ENCODE data around the gene MAB21L3.

Gene MAB21L3

GRCh38 chr1:116165572-116165971, 54.4 kb downstream of the MAB21L3 start:
- Histone ChIP-seq H3K4me1 (ENCODE audit: control insufficient read depth, insufficient read depth, low read length, poor library complexity, severe bottlenecking) (no peaks in the 10 kb centered on the region), H3K27ac (ENCODE audit: low read depth, low read length, severe bottlenecking) (no peak overlapping the region), H3K36me3 (ENCODE audit: control insufficient read depth, insufficient read depth, low read length) (no peaks in the 10 kb centered on the region), H3K9me3 (ENCODE audit: control insufficient read depth, low read length) (no peaks in the 10 kb centered on the region), H3K4me3 (ENCODE audit: extremely low read depth, insufficient read depth, low read length, poor library complexity, severe bottlenecking) (no peak overlapping the region)
- WGBS, 2 experiments (ENCODE audit: insufficient coverage in 2 of 2), result 88 to 96% methylated on average over 6 to 9 of the region's 9 CpGs

- Histone ChIP-seq H3K36me3 (ENCODE audit: control insufficient read depth, insufficient read depth, low read length) (no peaks in the 10 kb centered on the region), H3K27ac (ENCODE audit: low read depth, low read length, severe bottlenecking) (no peak overlapping the region), H3K9me3 (ENCODE audit: control insufficient read depth, low read length) (no peaks in the 10 kb centered on the region), H3K4me1 (ENCODE audit: control insufficient read depth, insufficient read depth, low read length, poor library complexity, severe bottlenecking) (no peaks in the 10 kb centered on the region), H3K4me3 (ENCODE audit: extremely low read depth, insufficient read depth, low read length, poor library complexity, severe bottlenecking) (no peak overlapping the region)
- 83 to 94% methylated on average over 5 to 6 of the region's 6 CpGs for WGBS, 2 experiments (ENCODE audit: insufficient coverage in 2 of 2)
These were observed 54.9 kb downstream of the MAB21L3 start for GRCh38 chr1:116166011-116166571.

GRCh38 chr1:116166655-116167054, 55.5 kb downstream of the MAB21L3 start:
- no peaks in the 10 kb centered on the region for H3K9me3 ChIP-seq (ENCODE audit: control insufficient read depth, low read length)
- H3K4me3 ChIP-seq (ENCODE audit: extremely low read depth, insufficient read depth, low read length, poor library complexity, severe bottlenecking), result no peak overlapping the region
- no peaks in the 10 kb centered on the region for H3K4me1 ChIP-seq (ENCODE audit: control insufficient read depth, insufficient read depth, low read length, poor library complexity, severe bottlenecking)
- no peak overlapping the region for H3K27ac ChIP-seq (ENCODE audit: low read depth, low read length, severe bottlenecking)
- WGBS, 2 experiments (ENCODE audit: insufficient coverage in 2 of 2), result 91 to 94% methylated on average over 3 to 4 of the region's 4 CpGs
- no peaks in the 10 kb centered on the region for H3K36me3 ChIP-seq (ENCODE audit: control insufficient read depth, insufficient read depth, low read length)

- Histone ChIP-seq H3K4me1 (ENCODE audit: control insufficient read depth, insufficient read depth, low read length, poor library complexity, severe bottlenecking) (no peaks in the 10 kb centered on the region), H3K36me3 (ENCODE audit: control insufficient read depth, insufficient read depth, low read length) (no peaks in the 10 kb centered on the region), H3K4me3 (ENCODE audit: extremely low read depth, insufficient read depth, low read length, poor library complexity, severe bottlenecking) (peak overlapping the region; percentile 43), H3K27ac (ENCODE audit: low read depth, low read length, severe bottlenecking) (no peak overlapping the region), H3K9me3 (ENCODE audit: control insufficient read depth, low read length) (no peaks in the 10 kb centered on the region)
- 29 to 30% methylated on average over 20 to 35 of the region's 35 CpGs for WGBS, 2 experiments (ENCODE audit: insufficient coverage in 2 of 2)
These were observed 56.6 kb downstream of the MAB21L3 start for GRCh38 chr1:116167625-116168276.

- Histone ChIP-seq H3K27ac (ENCODE audit: low read depth, low read length, severe bottlenecking) (no peak overlapping the region), H3K4me1 (ENCODE audit: control insufficient read depth, insufficient read depth, low read length, poor library complexity, severe bottlenecking) (no peaks in the 10 kb centered on the region), H3K9me3 (ENCODE audit: control insufficient read depth, low read length) (no peaks in the 10 kb centered on the region), H3K36me3 (ENCODE audit: control insufficient read depth, insufficient read depth, low read length) (no peaks in the 10 kb centered on the region), H3K4me3 (ENCODE audit: extremely low read depth, insufficient read depth, low read length, poor library complexity, severe bottlenecking) (peak overlapping the region; percentile 43)
- 13 to 17% methylated on average over 33 to 41 of the region's 42 CpGs for WGBS, 2 experiments (ENCODE audit: insufficient coverage in 2 of 2)
These were observed 57.3 kb downstream of the MAB21L3 start for GRCh38 chr1:116168277-116169032.

- H3K4me1 ChIP-seq (ENCODE audit: control insufficient read depth, insufficient read depth, low read length, poor library complexity, severe bottlenecking), result no peaks in the 10 kb centered on the region
- 84 to 95% methylated on average over 4 to 6 of the region's 7 CpGs for WGBS, 2 experiments (ENCODE audit: insufficient coverage in 2 of 2)
- no peaks in the 10 kb centered on the region for H3K36me3 ChIP-seq (ENCODE audit: control insufficient read depth, insufficient read depth, low read length)
- no peak overlapping the region for H3K4me3 ChIP-seq (ENCODE audit: extremely low read depth, insufficient read depth, low read length, poor library complexity, severe bottlenecking)
- H3K27ac ChIP-seq (ENCODE audit: low read depth, low read length, severe bottlenecking), result no peak overlapping the region
- no peaks in the 10 kb centered on the region for H3K9me3 ChIP-seq (ENCODE audit: control insufficient read depth, low read length)
These were observed 58.7 kb downstream of the MAB21L3 start for GRCh38 chr1:116169898-116170297.

- 100% methylated on average over 1 to 2 of the region's 6 CpGs for WGBS, 2 experiments (ENCODE audit: insufficient coverage in 2 of 2)
- no peaks in the 10 kb centered on the region for H3K36me3 ChIP-seq (ENCODE audit: control insufficient read depth, insufficient read depth, low read length)
- no peak overlapping the region for H3K4me3 ChIP-seq (ENCODE audit: extremely low read depth, insufficient read depth, low read length, poor library complexity, severe bottlenecking)
- no peak overlapping the region for H3K27ac ChIP-seq (ENCODE audit: low read depth, low read length, severe bottlenecking)
- no peaks in the 10 kb centered on the region for H3K9me3 ChIP-seq (ENCODE audit: control insufficient read depth, low read length)
- no peaks in the 10 kb centered on the region for H3K4me1 ChIP-seq (ENCODE audit: control insufficient read depth, insufficient read depth, low read length, poor library complexity, severe bottlenecking)
These were observed 59.8 kb downstream of the MAB21L3 start for GRCh38 chr1:116170721-116171589.

- Histone ChIP-seq H3K9me3 (ENCODE audit: control insufficient read depth, low read length) (no peaks in the 10 kb centered on the region), H3K4me1 (ENCODE audit: control insufficient read depth, insufficient read depth, low read length, poor library complexity, severe bottlenecking) (no peaks in the 10 kb centered on the region), H3K4me3 (ENCODE audit: extremely low read depth, insufficient read depth, low read length, poor library complexity, severe bottlenecking) (no peak overlapping the region), H3K27ac (ENCODE audit: low read depth, low read length, severe bottlenecking) (no peak overlapping the region), H3K36me3 (ENCODE audit: control insufficient read depth, insufficient read depth, low read length) (no peaks in the 10 kb centered on the region)
- no CpG with 5 or more reads among the region's 1 CpG for WGBS, 2 experiments (ENCODE audit: insufficient coverage in 2 of 2)
These were observed 61.5 kb downstream of the MAB21L3 start for GRCh38 chr1:116172666-116173065.

- Histone ChIP-seq H3K27ac (ENCODE audit: low read depth, low read length, severe bottlenecking) (no peak overlapping the region), H3K9me3 (ENCODE audit: control insufficient read depth, low read length) (no peaks in the 10 kb centered on the region), H3K4me3 (ENCODE audit: extremely low read depth, insufficient read depth, low read length, poor library complexity, severe bottlenecking) (no peak overlapping the region), H3K36me3 (ENCODE audit: control insufficient read depth, insufficient read depth, low read length) (no peaks in the 10 kb centered on the region), H3K4me1 (ENCODE audit: control insufficient read depth, insufficient read depth, low read length, poor library complexity, severe bottlenecking) (no peaks in the 10 kb centered on the region)
- 65 to 79% methylated on average over 3 of the region's 3 CpGs for WGBS, 2 experiments (ENCODE audit: insufficient coverage in 2 of 2)
These were observed 64.4 kb downstream of the MAB21L3 start for GRCh38 chr1:116175611-116176010.

- Histone ChIP-seq H3K9me3 (ENCODE audit: control insufficient read depth, low read length) (no peaks in the 10 kb centered on the region), H3K4me1 (ENCODE audit: control insufficient read depth, insufficient read depth, low read length, poor library complexity, severe bottlenecking) (no peaks in the 10 kb centered on the region), H3K27ac (ENCODE audit: low read depth, low read length, severe bottlenecking) (no peak overlapping the region), H3K36me3 (ENCODE audit: control insufficient read depth, insufficient read depth, low read length) (no peaks in the 10 kb centered on the region), H3K4me3 (ENCODE audit: extremely low read depth, insufficient read depth, low read length, poor library complexity, severe bottlenecking) (no peak overlapping the region)
- 81 to 90% methylated on average over 3 of the region's 4 CpGs for WGBS, 2 experiments (ENCODE audit: insufficient coverage in 2 of 2)
These were observed 65.1 kb downstream of the MAB21L3 start for GRCh38 chr1:116176306-116176789.

All from mesodermal cell (in vitro differentiated cells).